Measurements from ENCODE around the gene MFNG. TPM values are rescaled to one million over a fixed set of nuclear protein-coding genes. Genes with fewer than 3 reads are reported as not detected.

MFNG gene
- total RNA-seq, 1 donor from 2014 or later = 4.7 TPM

DNA sequence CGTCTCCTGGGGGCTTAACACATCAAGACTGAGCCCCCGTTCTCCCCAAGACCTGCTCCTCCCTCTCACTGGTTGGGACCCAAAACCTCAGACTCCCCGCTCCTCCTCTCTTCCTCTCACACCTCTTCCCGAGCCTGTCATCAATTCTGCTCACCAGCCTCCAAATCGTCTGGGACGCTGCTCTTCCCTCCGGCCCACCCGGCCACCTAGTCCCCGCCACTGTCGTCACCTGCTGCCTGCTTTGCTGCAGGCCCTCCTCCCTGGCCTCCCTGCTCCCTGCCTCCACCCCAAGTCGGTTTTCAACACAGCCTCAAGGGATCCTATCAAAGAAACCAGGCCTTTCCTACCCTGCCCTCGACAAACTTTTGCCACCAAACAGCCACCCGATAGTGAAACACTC is 3.1 kb downstream of the MFNG start:
- peaks cover 31% of the 10 kb centered on the region for H3K4me1 Mint-ChIP-seq
- no peak for TF ChIP-seq CTCF (conservative IDR thresholded peaks at IDR 0.05)
- H3K9me3 Mint-ChIP-seq = no peaks in the 10 kb centered on the region
- peak overlapping the region; percentile 95 for H3K27ac Mint-ChIP-seq (ENCODE audit: unreplicated experiment)
- H3K36me3 Mint-ChIP-seq (ENCODE audit: low read depth) = no peaks in the 10 kb centered on the region
- no peak overlapping the region for H3K4me3 Mint-ChIP-seq
- DNase-seq (ENCODE audit: low read depth, low spot score) = no peak
- peaks cover 20% of the 10 kb centered on the region for H3K27me3 Mint-ChIP-seq (ENCODE audit: low read depth)

DNA sequence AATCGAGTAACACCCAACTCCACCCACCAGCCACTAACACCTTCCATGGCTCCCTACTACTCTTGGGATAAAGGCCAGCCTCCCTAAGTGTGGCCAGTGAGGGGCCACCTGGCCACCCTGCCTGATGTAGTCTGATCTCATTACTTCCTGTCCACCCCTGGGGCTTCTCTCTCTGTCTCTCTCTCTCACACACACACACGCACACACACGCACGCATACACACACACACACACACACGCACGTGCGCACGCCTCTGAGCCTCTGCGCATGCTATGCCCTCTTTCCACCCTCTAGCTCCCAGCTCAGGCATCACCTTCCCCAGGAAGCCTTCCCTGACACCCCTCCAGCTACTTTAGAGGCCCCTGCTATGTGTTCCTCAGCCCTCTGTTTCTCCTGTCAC is 3.9 kb downstream of the MFNG start:
- Mint-ChIP-seq H3K27me3 (ENCODE audit: low read depth) (peaks cover 17% of the 10 kb centered on the region), H3K36me3 (ENCODE audit: low read depth) (no peaks in the 10 kb centered on the region), H3K4me3 (no peak overlapping the region), H3K9me3 (no peaks in the 10 kb centered on the region), H3K4me1 (peaks cover 27% of the 10 kb centered on the region), H3K27ac (ENCODE audit: unreplicated experiment) (no peak overlapping the region)
- DNase-seq (ENCODE audit: low read depth, low spot score) = no peak
- no peak for TF ChIP-seq CTCF (conservative IDR thresholded peaks at IDR 0.05)

DNA sequence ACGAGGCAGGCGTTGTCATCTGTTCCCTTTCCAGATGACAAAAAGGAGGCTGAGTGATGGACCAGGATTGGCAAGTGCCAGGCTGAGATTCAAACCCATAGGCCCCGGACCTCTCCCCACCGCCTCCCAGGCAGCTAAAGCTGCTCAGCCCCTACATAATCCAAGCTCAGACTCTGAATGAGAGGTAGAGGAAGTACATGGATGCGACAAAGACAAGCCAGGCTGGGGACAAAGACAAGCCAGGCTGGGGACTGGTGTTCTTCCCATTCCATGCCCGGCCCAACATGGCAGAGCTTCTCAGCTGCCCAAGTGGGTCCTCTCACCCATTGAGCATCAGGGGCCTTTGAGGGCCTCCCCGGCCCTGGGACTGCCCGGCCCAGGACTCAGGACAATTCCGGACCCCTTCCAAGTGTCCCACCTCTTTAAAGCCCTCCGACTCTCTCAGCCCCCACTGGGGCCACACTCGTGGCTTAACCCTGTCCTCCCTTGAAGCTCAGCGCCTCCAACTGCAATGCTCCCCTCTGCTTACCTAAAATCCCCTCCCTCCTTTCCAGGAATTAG is 4.8 kb downstream of the MFNG start:
- no peaks in the 10 kb centered on the region for H3K36me3 Mint-ChIP-seq (ENCODE audit: low read depth)
- TF ChIP-seq CTCF (conservative IDR thresholded peaks at IDR 0.05) = no peak
- no peak overlapping the region for H3K4me3 Mint-ChIP-seq

GRCh38 chr22:37480387-37481346 is 5.5 kb downstream of the MFNG start:
- peaks cover 18% of the 10 kb centered on the region for H3K4me1 Mint-ChIP-seq
- DNase-seq (ENCODE audit: low read depth, low spot score) = no peak
- H3K27ac Mint-ChIP-seq (ENCODE audit: unreplicated experiment) = no peak overlapping the region
- H3K36me3 Mint-ChIP-seq (ENCODE audit: low read depth) = no peaks in the 10 kb centered on the region
- no peaks in the 10 kb centered on the region for H3K9me3 Mint-ChIP-seq
- no peak overlapping the region for H3K4me3 Mint-ChIP-seq
- H3K27me3 Mint-ChIP-seq (ENCODE audit: low read depth) = peaks cover 16% of the 10 kb centered on the region
- TF ChIP-seq CTCF (conservative IDR thresholded peaks at IDR 0.05) = no peak

More for the DNA sequence above, 4.8 kb downstream of the MFNG start:
- DNase-seq (ENCODE audit: low read depth, low spot score) = no peak
- Mint-ChIP-seq H3K4me1 (peaks cover 19% of the 10 kb centered on the region), H3K27me3 (ENCODE audit: low read depth) (peaks cover 13% of the 10 kb centered on the region), H3K27ac (ENCODE audit: unreplicated experiment) (no peak overlapping the region), H3K9me3 (no peaks in the 10 kb centered on the region)

DNA sequence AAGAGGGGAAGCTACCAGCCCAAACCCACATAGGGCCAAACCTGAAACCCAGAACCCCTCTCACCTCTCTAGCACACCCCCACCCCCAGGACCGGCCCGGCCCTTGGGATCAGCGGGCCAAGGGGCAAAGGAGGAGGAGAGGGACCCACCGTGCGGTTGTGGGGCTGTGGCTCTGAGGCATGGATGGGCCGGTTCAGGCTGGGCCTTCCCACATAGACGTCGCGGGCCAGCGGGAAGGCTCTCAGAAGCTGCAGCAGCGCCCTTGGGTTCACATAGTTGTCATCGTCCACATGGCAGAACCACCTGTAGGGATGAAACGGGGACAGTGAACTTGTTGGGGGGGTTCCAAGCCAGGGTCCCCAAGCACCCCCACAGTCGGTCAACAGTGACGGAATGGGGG is 7.0 kb downstream of the MFNG start:
- Mint-ChIP-seq H3K4me1 (peaks cover 11% of the 10 kb centered on the region), H3K27ac (ENCODE audit: unreplicated experiment) (no peak overlapping the region), H3K4me3 (no peak overlapping the region), H3K36me3 (ENCODE audit: low read depth) (no peaks in the 10 kb centered on the region), H3K27me3 (ENCODE audit: low read depth) (peaks cover 19% of the 10 kb centered on the region), H3K9me3 (no peaks in the 10 kb centered on the region)
- no peak for TF ChIP-seq CTCF (conservative IDR thresholded peaks at IDR 0.05)
- DNase-seq (ENCODE audit: low read depth, low spot score) = no peak
